Testis (tissue), 2 donors: ENCODE measurements around the gene KRT2.

Experiments
- POLR2A ChIP-seq: fragments of 450-650 bp; IDR thresholded peaks from one replicate; pipeline ENCODE4 v1.6.1; 2017; ENCODE audit warnings: antibody characterized with exemption, mild to moderate bottlenecking, moderate library complexity
- TF ChIP-seq, protein P1 (sequence below), 3 experiments: fragments of 450-650 bp in 2 of 3; fragments of 200-600 bp in 1 of 3; sonication (generic) in 1 of 3; IDR thresholded peaks; one replicate each; pipeline ENCODE4 v1.5.1; 2016 to 2019; ENCODE audit warnings: antibody characterized with exemption in 3 of 3, mild to moderate bottlenecking in 2 of 3, moderate library complexity in 1 of 3

DNA sequence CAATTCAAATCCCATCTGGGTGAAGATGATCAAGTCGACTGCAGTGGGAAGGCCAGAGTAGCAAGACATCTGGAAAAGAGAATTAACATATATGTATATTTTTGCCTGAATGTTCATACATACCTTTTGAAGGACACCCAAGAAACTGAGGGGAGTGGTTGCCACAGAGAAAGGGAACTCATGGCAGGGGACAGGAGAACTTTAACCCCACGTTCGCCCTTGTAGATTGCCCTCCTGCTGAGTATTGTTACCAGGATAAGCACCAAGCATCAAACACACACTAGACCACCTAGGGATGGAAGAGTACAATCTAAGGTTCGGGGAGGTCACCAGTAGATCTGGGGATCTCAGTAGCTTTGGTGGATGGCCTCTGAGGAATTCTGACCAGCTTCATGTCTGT lies 18.5 kb upstream of the KRT2 start:
- TF ChIP-seq, protein P1, sequence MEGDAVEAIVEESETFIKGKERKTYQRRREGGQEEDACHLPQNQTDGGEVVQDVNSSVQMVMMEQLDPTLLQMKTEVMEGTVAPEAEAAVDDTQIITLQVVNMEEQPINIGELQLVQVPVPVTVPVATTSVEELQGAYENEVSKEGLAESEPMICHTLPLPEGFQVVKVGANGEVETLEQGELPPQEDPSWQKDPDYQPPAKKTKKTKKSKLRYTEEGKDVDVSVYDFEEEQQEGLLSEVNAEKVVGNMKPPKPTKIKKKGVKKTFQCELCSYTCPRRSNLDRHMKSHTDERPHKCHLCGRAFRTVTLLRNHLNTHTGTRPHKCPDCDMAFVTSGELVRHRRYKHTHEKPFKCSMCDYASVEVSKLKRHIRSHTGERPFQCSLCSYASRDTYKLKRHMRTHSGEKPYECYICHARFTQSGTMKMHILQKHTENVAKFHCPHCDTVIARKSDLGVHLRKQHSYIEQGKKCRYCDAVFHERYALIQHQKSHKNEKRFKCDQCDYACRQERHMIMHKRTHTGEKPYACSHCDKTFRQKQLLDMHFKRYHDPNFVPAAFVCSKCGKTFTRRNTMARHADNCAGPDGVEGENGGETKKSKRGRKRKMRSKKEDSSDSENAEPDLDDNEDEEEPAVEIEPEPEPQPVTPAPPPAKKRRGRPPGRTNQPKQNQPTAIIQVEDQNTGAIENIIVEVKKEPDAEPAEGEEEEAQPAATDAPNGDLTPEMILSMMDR (IDR thresholded peaks at IDR 0.05): no peak
- TF ChIP-seq POLR2A: no peak
